ENCODE measurements around the gene KDM1B. TPM values are rescaled to one million over a fixed set of nuclear protein-coding genes. Genes with fewer than 3 reads are reported as not detected.

The KDM1B gene
- total and polyA plus RNA-seq, 2 of the 8 experiments (the other 6 are each of a cell fraction or from before 2014, with no cell fraction given) = 3.7 to 7.5 TPM

GRCh38 chr6:18242062-18242851 is 87.0 kb downstream of the KDM1B start (continued):
- TF ChIP-seq NRF1 (IDR thresholded peaks at IDR 0.05; ENCODE audit: low read depth, low read length) = no peak
- no peak for TF ChIP-seq EZH2 (IDR thresholded peaks at IDR 0.05; ENCODE audit: low read depth, low read length, severe bottlenecking)
- TF ChIP-seq JUND (IDR thresholded peaks at IDR 0.05; ENCODE audit: low read length) = no peak
- no peak for TF ChIP-seq CBX8 (IDR thresholded peaks at IDR 0.05; ENCODE audit: borderline replicate concordance, low read depth, low read length)
- TF ChIP-seq EP300 (IDR thresholded peaks at IDR 0.05; ENCODE audit: borderline replicate concordance in 1 of 2, low read depth in 2 of 2, low read length in 2 of 2) = no peak
- no peak for TF ChIP-seq MAX (IDR thresholded peaks at IDR 0.05)
